ENCODE data around the gene IQCH.
A peak's percentile ranks its signal among the peaks of the same experiment; 100 is the strongest.

The IQCH gene

DNA sequence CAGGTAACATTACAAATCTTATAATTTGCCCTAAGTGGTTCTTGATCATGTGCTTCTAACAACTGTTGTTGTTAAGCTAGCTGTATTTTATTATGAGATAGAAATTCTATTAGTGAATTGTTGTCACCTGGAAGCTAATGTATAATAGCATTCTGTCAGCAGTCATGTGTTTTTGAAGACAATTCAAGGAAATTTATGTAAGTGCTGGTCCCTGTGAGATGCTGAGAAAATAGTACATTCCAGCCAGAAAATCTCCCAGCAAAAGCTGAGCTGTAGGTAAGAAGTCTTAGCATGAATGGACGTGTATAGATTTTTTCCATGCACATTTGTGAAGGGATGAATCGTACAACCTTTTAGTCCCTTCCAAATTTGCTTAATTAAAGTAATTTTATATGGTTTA, 146.3 kb downstream of the IQCH start:
- DNase-seq (ENCODE audit: low read depth): no peak
- no peak overlapping the region for H3K4me3 ChIP-seq (ENCODE audit: low read depth, low read length)
- TF ChIP-seq, protein P1, sequence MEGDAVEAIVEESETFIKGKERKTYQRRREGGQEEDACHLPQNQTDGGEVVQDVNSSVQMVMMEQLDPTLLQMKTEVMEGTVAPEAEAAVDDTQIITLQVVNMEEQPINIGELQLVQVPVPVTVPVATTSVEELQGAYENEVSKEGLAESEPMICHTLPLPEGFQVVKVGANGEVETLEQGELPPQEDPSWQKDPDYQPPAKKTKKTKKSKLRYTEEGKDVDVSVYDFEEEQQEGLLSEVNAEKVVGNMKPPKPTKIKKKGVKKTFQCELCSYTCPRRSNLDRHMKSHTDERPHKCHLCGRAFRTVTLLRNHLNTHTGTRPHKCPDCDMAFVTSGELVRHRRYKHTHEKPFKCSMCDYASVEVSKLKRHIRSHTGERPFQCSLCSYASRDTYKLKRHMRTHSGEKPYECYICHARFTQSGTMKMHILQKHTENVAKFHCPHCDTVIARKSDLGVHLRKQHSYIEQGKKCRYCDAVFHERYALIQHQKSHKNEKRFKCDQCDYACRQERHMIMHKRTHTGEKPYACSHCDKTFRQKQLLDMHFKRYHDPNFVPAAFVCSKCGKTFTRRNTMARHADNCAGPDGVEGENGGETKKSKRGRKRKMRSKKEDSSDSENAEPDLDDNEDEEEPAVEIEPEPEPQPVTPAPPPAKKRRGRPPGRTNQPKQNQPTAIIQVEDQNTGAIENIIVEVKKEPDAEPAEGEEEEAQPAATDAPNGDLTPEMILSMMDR (IDR thresholded peaks at IDR 0.05; ENCODE audit: low read depth, low read length, missing control alignments): no peak
- in situ Hi-C loops (cut with HindIII; ENCODE audit: low sequenced_read_pairs): no loop called here

- no peak overlapping the region for H3K4me3 ChIP-seq (ENCODE audit: low read depth, low read length)
- in situ Hi-C loops (cut with HindIII; ENCODE audit: low sequenced_read_pairs): no loop called here
- DNase-seq (ENCODE audit: low read depth): no peak
- TF ChIP-seq, protein P1 (IDR thresholded peaks at IDR 0.05; ENCODE audit: low read depth, low read length, missing control alignments): no peak
These were observed 146.8 kb downstream of the IQCH start for GRCh38 chr15:67401336-67401735.

GRCh38 chr15:67403428-67404154, 149.0 kb downstream of the IQCH start:
- TF ChIP-seq, protein P1 (IDR thresholded peaks at IDR 0.05; ENCODE audit: low read depth, low read length, missing control alignments): no peak
- in situ Hi-C loops (cut with HindIII; ENCODE audit: low sequenced_read_pairs): no loop called here
- no peak for DNase-seq (ENCODE audit: low read depth)
- no peak overlapping the region for H3K4me3 ChIP-seq (ENCODE audit: low read depth, low read length)

DNA sequence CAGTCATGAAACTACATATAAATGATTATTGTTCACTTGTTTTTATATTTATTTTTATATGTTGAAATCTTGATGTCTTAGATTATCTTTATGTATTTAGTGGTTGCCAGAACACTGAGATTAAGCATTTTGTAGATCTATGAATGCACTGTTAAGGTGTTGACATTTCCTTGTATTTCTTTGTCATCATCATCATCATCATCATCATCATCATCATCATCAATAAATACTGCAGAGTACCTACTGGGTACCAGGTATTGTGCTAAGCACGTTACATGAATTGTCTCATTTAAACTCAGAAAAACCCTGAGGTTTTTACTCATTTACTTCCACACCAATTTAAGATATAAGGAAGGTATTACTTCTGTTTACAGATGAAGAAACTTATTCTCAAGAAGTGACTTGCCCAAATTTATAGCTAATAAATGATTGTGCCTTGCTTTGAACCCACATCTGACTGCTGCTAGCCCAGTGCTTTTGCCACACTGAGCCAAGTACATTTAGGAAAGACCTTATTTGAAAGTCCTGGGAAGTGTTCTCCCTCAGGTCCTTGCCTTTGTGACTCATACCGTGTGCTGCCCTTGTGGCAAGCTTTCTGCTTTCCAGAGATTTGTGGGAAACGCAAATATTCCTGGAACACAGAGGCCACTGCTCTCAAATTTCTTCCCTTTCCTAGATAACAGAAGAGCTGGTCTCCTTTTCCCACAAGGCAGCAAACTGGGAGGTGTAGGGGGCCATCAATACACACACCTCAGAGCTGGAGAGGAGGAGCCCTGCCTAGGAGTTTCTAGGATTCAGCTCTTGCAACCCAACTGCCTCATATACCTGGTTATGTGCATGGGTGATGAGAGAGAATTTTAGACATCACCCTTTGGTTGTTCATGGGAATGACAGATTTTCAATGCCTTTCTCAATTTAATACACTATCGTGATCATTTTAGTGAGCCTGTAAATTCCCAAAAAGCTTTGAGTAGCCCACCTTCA, 150.9 kb downstream of the IQCH start:
- TF ChIP-seq, protein P1 (IDR thresholded peaks at IDR 0.05; ENCODE audit: low read depth, low read length, missing control alignments): no peak
- DNase-seq (ENCODE audit: low read depth): peak; percentile 81
- in situ Hi-C loops (cut with HindIII; ENCODE audit: low sequenced_read_pairs): no loop called here
- no peak overlapping the region for H3K4me3 ChIP-seq (ENCODE audit: low read depth, low read length)

DNA sequence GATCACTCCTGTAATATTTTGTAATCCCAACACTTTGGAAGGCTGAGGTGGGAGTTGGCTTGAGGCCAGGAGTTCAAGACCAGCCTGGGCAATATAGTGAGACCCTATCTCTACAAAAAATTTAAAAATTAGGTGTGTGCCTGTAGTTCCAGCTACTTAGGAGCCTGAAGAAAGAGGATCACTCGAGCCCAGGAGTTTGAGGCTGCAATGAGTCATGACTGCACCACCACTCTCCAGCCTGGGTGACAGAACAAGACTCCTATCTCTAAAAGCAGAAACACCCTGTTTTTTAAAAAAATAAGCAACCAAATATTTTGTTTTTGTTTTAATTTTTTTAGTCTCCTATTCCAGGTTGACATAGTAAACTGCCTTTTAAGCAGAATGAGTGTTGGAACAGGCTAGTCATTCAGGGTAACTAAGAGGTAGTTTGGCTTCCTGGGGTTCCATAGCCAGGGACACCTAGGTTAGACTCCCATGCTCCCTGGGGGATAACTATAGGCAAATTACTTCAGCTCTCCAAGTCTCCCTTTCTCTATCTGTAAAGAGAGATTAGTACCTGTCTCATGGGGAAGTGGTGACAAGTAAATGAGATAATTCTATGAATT, 151.8 kb downstream of the IQCH start:
- DNase-seq (ENCODE audit: low read depth): no peak
- TF ChIP-seq, protein P1 (IDR thresholded peaks at IDR 0.05; ENCODE audit: low read depth, low read length, missing control alignments): no peak
- no peak overlapping the region for H3K4me3 ChIP-seq (ENCODE audit: low read depth, low read length)
- in situ Hi-C loops (cut with HindIII; ENCODE audit: low sequenced_read_pairs): no loop called here

GRCh38 chr15:67407786-67408185, 153.2 kb downstream of the IQCH start:
- no peak overlapping the region for H3K4me3 ChIP-seq (ENCODE audit: low read depth, low read length)
- TF ChIP-seq, protein P1 (IDR thresholded peaks at IDR 0.05; ENCODE audit: low read depth, low read length, missing control alignments): no peak
- no peak for DNase-seq (ENCODE audit: low read depth)
- in situ Hi-C loops (cut with HindIII; ENCODE audit: low sequenced_read_pairs): no loop called here
